BJ (cell line): ENCODE results near the gene PPP1R14C. TPM values are rescaled to one million over a fixed set of nuclear protein-coding genes. Genes with fewer than 3 reads are reported as not detected.

ENCODE experiments used
- CTCF ChIA-PET: fragments of 350-600 bp; formaldehyde crosslinking; extraction: SDS; loops from one replicate; lab custom pipeline; 2021; ENCODE audit warnings: antibody characterized with exemption, inconsistent platforms; lab: Yijun Ruan, JAX
- POLR2A ChIA-PET: fragments of 300-600 bp; sonication (Branson Sonifier 250); formaldehyde crosslinking; extraction: SDS; loops from one replicate; lab custom pipeline; 2021; ENCODE audit warnings: antibody characterized with exemption; lab: Charles Lee
- DNase-seq: peaks from one replicate; pipeline ENCODE4 v3.0.0-alpha.2; 2011; ENCODE audit warnings: low read depth
- H3K27me3 ChIP-seq: 2 replicates; pipeline ENCODE4 v1.6.0; 2011; ENCODE audit warnings: low read length; ENCODE audit not compliant: control insufficient read depth, insufficient read depth
- H3K36me3 ChIP-seq: 2 replicates; pipeline ENCODE4 v1.5.1; 2011; ENCODE audit warnings: low read length; ENCODE audit not compliant: control insufficient read depth, insufficient read depth
- H3K4me3 ChIP-seq: 2 replicates; pipeline ENCODE4 v1.5.1; 2011; ENCODE audit warnings: low read depth, mild to moderate bottlenecking, control low read depth, low read length
- polyA plus RNA-seq: library from polyadenylated mRNA; depleted of rRNA; stranded (reverse); fragments of >200 nt; gene quantifications from 2 replicates; pipeline ENCODE4 v1.2.3, GENCODE V29; 2011
- TF ChIP-seq, protein P1 (sequence below): IDR thresholded peaks from 2 replicates; pipeline ENCODE4 v1.5.1; 2011; ENCODE audit warnings: low read depth, mild to moderate bottlenecking, control low read depth, inconsistent platforms, low read length, moderate library complexity; ENCODE audit not compliant: insufficient read depth

Gene PPP1R14C
- polyA plus RNA-seq, 1 experiment: 0.05 TPM

DNA sequence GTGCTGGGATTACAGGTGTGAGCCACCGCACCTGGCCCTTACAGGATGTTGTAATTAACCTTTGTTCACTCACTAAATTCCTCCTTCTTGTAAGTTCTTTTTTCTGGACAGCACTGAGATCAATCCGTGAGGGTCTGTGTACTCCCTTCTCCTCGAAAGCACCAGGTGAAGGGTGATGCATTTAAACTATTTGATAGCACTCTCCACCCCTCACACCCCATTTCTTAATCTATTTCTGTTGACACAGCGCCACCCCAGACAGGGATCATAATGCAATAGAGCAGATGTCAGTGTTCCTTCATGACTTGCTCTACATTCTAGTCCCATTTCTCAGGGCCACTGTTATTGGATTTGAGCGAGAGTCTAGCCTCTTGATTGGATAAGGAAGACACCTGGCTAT is 46.3 kb downstream of the PPP1R14C start:
- no peaks in the 10 kb centered on the region for H3K27me3 ChIP-seq
- no peak for DNase-seq
- H3K4me3 ChIP-seq: no peak overlapping the region
- TF ChIP-seq, protein P1, sequence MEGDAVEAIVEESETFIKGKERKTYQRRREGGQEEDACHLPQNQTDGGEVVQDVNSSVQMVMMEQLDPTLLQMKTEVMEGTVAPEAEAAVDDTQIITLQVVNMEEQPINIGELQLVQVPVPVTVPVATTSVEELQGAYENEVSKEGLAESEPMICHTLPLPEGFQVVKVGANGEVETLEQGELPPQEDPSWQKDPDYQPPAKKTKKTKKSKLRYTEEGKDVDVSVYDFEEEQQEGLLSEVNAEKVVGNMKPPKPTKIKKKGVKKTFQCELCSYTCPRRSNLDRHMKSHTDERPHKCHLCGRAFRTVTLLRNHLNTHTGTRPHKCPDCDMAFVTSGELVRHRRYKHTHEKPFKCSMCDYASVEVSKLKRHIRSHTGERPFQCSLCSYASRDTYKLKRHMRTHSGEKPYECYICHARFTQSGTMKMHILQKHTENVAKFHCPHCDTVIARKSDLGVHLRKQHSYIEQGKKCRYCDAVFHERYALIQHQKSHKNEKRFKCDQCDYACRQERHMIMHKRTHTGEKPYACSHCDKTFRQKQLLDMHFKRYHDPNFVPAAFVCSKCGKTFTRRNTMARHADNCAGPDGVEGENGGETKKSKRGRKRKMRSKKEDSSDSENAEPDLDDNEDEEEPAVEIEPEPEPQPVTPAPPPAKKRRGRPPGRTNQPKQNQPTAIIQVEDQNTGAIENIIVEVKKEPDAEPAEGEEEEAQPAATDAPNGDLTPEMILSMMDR: no peak
- no peaks in the 10 kb centered on the region for H3K36me3 ChIP-seq
- ChIA-PET POLR2A (no interaction called here), CTCF (no interaction called here)

GRCh38 chr6:150191809-150192208 is 49.0 kb downstream of the PPP1R14C start:
- no peak overlapping the region for H3K4me3 ChIP-seq
- H3K36me3 ChIP-seq: no peaks in the 10 kb centered on the region
- no peaks in the 10 kb centered on the region for H3K27me3 ChIP-seq
- DNase-seq: no peak
- TF ChIP-seq, protein P1: no peak
- ChIA-PET POLR2A (no interaction called here), CTCF (interaction anchor here (0.8 kb wide), 1 partner anchor 19 kb away, joined by 3 read pairs; no protein-coding TSS in a partner anchor)

DNA sequence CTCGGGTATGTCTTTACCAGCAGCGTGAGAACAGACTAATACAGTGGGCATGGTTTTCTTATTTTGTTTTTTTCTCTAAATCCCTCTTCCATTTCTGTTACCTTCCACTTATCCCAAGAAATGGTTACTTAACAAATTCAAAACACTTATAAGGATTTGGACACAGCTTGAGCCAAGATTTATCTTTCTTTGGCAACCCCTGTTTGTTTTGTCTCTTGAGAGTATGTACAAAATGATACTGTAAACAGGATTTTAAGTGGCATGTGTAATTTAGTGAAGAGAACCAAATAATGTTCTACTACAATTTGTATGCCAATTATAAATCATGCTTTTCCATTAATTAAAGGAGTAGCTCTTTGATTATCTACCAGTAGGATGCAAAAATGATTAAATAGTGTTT is 51.4 kb downstream of the PPP1R14C start:
- Histone ChIP-seq H3K36me3 (no peaks in the 10 kb centered on the region), H3K27me3 (peaks cover 1% of the 10 kb centered on the region; the same call in 1 of the 2 replicates), H3K4me3 (no peak overlapping the region)
- POLR2A ChIA-PET: interaction anchor here (0.6 kb wide), 1 partner anchor 40 kb away, joined by 4 read pairs; no protein-coding TSS in a partner anchor
- no peak for DNase-seq
- TF ChIP-seq, protein P1: no peak
- CTCF ChIA-PET: no interaction called here

GRCh38 chr6:150195996-150196417 is 53.2 kb downstream of the PPP1R14C start:
- Histone ChIP-seq H3K27me3 (peaks cover 1% of the 10 kb centered on the region; the same call in 1 of the 2 replicates), H3K36me3 (no peaks in the 10 kb centered on the region), H3K4me3 (no peak overlapping the region)
- DNase-seq: no peak
- CTCF ChIA-PET: interaction anchor here (0.5 to 0.7 kb wide), 2 partner anchors 15 to 96 kb away, joined by 3 read pairs; no protein-coding TSS in a partner anchor
- POLR2A ChIA-PET: interaction anchor here (0.7 kb wide), 1 partner anchor 81 kb away, joined by 5 read pairs; no protein-coding TSS in a partner anchor
- TF ChIP-seq, protein P1: no peak

GRCh38 chr6:150196942-150197745 is 54.3 kb downstream of the PPP1R14C start:
- ChIA-PET CTCF (no interaction called here), POLR2A (interaction anchor here (0.7 kb wide), 1 partner anchor 80 kb away, joined by 5 read pairs; no protein-coding TSS in a partner anchor)
- H3K27me3 ChIP-seq: peaks cover 1% of the 10 kb centered on the region; the same call in 1 of the 2 replicates
- no peak overlapping the region for H3K4me3 ChIP-seq
- no peaks in the 10 kb centered on the region for H3K36me3 ChIP-seq
- TF ChIP-seq, protein P1: no peak
- no peak for DNase-seq
